Subcutaneous adipose tissue (tissue), 4 donors: ENCODE measurements around the gene MET. TPM values are rescaled to one million over a fixed set of nuclear protein-coding genes. Genes with fewer than 3 reads are reported as not detected.

ENCODE experiments used
- total RNA-seq, 4 donors: library from RNA; depleted of rRNA; stranded (reverse); fragments of >200 nt; gene quantifications; one replicate each; pipeline ENCODE4 v1.1.0, GENCODE V29; 2016
- TF ChIP-seq, protein P1 (sequence below): fragments of 450-650 bp; IDR thresholded peaks from one replicate; pipeline ENCODE4 v1.5.1; 2016; ENCODE audit warnings: low read depth, mild to moderate bottlenecking, control low read depth, antibody characterized with exemption, moderate library complexity

The MET gene
- total RNA-seq, 4 donors from 2014 or later = 15.6 to 49.5 (median 40.7) TPM

DNA sequence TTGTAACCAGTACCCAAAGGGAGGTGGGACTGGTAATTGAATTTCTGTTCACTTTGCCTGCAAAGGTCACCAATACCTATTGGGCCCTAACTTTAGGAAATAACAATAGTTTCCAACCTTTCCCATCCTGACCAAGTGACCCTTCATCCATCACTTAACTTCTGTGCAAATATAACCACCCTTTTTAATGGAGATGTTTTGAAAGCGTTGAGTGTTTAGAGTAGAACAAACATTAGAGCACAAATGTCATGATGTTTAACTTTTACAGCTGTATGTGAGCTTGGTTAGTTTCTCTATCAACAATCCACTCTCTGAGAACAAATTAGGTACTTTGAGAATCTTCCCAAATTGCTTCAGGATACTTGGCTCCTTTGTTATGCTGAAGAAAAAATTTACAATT, 66.4 kb downstream of the MET start:
- TF ChIP-seq, protein P1, sequence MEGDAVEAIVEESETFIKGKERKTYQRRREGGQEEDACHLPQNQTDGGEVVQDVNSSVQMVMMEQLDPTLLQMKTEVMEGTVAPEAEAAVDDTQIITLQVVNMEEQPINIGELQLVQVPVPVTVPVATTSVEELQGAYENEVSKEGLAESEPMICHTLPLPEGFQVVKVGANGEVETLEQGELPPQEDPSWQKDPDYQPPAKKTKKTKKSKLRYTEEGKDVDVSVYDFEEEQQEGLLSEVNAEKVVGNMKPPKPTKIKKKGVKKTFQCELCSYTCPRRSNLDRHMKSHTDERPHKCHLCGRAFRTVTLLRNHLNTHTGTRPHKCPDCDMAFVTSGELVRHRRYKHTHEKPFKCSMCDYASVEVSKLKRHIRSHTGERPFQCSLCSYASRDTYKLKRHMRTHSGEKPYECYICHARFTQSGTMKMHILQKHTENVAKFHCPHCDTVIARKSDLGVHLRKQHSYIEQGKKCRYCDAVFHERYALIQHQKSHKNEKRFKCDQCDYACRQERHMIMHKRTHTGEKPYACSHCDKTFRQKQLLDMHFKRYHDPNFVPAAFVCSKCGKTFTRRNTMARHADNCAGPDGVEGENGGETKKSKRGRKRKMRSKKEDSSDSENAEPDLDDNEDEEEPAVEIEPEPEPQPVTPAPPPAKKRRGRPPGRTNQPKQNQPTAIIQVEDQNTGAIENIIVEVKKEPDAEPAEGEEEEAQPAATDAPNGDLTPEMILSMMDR = no peak

DNA sequence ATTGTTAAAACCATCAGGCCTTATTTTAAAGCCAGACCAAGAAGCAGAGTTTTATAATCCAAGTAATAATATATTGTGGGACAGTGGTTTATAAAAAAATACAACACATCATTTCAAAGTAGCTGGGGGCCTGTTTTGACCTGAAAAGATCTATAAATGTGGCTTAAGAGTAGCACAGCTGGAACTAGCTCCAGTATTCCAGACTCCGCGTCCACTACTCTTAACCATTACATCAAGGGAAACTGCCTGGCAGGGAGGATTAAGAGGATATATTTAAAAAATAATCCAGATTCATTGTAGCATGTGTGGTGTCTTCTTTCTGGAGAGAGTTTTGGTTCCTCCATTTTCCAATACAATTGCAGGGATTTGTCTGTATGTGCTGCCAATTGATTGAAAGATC, 67.3 kb downstream of the MET start:
- TF ChIP-seq, protein P1 = no peak

- TF ChIP-seq, protein P1 = no peak
These were observed 68.2 kb downstream of the MET start for GRCh38 chr7:116740231-116740630.

GRCh38 chr7:116740755-116741462, 68.9 kb downstream of the MET start:
- TF ChIP-seq, protein P1 = no peak

DNA sequence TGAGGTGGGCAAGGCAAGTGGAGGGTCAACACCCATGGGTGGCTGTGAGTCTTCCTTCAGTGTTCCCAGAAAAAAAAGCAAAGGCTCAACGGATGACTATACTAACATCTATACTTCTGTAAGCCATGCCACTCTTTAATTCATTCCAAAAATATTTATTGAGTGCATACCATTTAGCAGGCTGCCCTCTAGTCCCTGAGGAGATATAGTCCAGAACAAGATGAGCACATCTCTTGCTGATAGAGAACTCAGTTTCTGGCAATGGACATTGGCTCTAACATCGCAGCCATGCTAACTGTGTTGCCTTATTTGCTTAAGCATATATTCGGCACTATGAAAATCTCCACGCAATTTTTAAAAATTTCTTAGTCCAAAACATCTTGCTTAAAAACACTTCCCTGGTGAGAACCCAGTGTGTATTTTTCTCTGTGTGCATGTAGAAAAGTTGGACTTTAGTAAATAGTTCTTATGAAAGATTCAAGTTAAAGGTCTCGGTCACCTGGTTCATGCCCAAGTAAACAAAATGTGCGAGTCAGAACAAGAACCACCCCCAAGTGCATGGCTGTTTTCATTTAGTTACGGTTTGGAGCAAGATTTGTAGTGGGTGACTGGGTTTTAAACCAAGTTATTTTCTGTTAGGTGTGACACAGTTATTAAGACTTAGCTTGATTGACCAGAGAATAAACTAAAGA, 69.8 kb downstream of the MET start:
- TF ChIP-seq, protein P1 = no peak

DNA sequence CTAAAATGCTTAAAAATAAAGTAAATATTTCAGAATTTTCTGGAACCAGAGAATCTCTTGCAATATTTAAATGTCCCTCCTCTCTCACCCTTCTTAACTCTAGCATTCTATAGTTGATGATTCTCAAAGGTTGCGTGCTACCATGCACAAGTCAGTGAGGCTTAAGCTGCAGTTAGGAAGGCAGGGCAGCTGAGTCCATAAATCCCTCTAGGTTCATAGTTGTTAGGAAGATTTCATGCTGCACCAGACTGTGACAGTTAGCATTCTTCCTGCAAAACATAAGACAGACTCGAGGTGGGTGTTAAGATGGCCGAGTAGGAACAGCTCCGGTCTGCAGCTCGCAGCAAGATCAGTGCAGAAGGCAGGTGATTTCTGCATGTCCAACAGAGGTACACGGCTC, 70.6 kb downstream of the MET start:
- TF ChIP-seq, protein P1 = no peak

- TF ChIP-seq, protein P1 = no peak
These were observed 80.5 kb downstream of the MET start for GRCh38 chr7:116752305-116753074.
